ENCODE measurements around the gene CWF19L2. TPM values are rescaled to one million over a fixed set of nuclear protein-coding genes. Genes with fewer than 3 reads are reported as not detected.
"Not testable (repeated sequence)": the region's sequence is repeated elsewhere in the genome, so short reads cannot be mapped to it uniquely, and the experiment has no call there.

Gene CWF19L2
- total and polyA plus RNA-seq, 2 of the 8 experiments (the other 6 are each of a cell fraction or from before 2014, with no cell fraction given) = 2.2 to 16.6 TPM

GRCh38 chr11:107466275-107466866, 8.7 kb upstream of the CWF19L2 start:
- H3K23me2 ChIP-seq (ENCODE audit: low read depth, low read length); H2BK20ac ChIP-seq (ENCODE audit: low read length); H2BK12ac ChIP-seq (ENCODE audit: low read depth, low read length); H3K14ac ChIP-seq (ENCODE audit: insufficient read length); H4K8ac ChIP-seq (ENCODE audit: extremely low read depth, insufficient read depth, low read length); H4K20me1 ChIP-seq (replicated peaks in 1 of 2; ENCODE audit: control insufficient read depth in 1 of 2, insufficient read depth in 2 of 2, low read length in 2 of 2); H3K4ac ChIP-seq (replicated peaks; ENCODE audit: insufficient read length, low read depth, low read length); H2AK5ac ChIP-seq (ENCODE audit: low read depth, low read length); H3K18ac ChIP-seq (ENCODE audit: extremely low read depth, low read length); H2BK120ac ChIP-seq (replicated peaks; ENCODE audit: low read depth, low read length); H3K9ac ChIP-seq (replicated peaks in 1 of 4; ENCODE audit: extremely low read depth in 1 of 4, low read depth in 3 of 4, low read length in 3 of 4); H3K9me3 ChIP-seq (ENCODE audit: insufficient read depth in 2 of 2, low read depth in 1 of 2, low read length in 1 of 2); H4K5ac ChIP-seq (ENCODE audit: insufficient read length, low read depth, low read length); DNase-seq (ENCODE audit: low read depth in 1 of 2, low spot score in 2 of 2); H3K4me1 ChIP-seq (replicated peaks in 1 of 4; ENCODE audit: control insufficient read depth in 3 of 4, insufficient read depth in 4 of 4, low read length in 3 of 4); H3K4me3 ChIP-seq (ENCODE audit: extremely low read depth in 1 of 4, insufficient read depth in 2 of 4, low read depth in 3 of 4, low read length in 4 of 4); H3K23ac ChIP-seq (ENCODE audit: insufficient read length); H4K91ac ChIP-seq (replicated peaks; ENCODE audit: insufficient read length, low read length); H2AFZ ChIP-seq (ENCODE audit: low read length); H2BK15ac ChIP-seq (ENCODE audit: low read length); H3K4me2 ChIP-seq (ENCODE audit: insufficient read depth in 1 of 2, low read depth in 2 of 2, low read length in 2 of 2); H3K27ac ChIP-seq (ENCODE audit: low read depth, low read length); H3K27me3 ChIP-seq (replicated peaks in 1 of 4; ENCODE audit: control insufficient read depth in 3 of 4, extremely low read depth in 1 of 4, insufficient read depth in 3 of 4, low read length in 3 of 4); H3K36me3 ChIP-seq (ENCODE audit: control insufficient read depth in 2 of 4, insufficient read depth in 4 of 4, low read length in 3 of 4); H3K56ac ChIP-seq (replicated peaks; ENCODE audit: insufficient read length, low read depth, low read length); CTCF ChIA-PET (ENCODE audit: partially characterized antibody); H3K79me1 ChIP-seq (ENCODE audit: low read depth, low read length); FAIRE-seq; H3K79me2 ChIP-seq (ENCODE audit: control insufficient read depth in 1 of 2, insufficient read depth in 2 of 2, low read length in 2 of 2); H2BK5ac ChIP-seq (ENCODE audit: low read depth, low read length): not testable (repeated sequence)
- POLR2A ChIA-PET (ENCODE audit: partially characterized antibody) = interaction anchor here (1.5 kb wide), 1 partner anchor 9 kb away, joined by 5 read pairs; the partner anchor contains the start of gene CWF19L2
- 77% methylated on average over 10 of the region's 10 CpGs; no CpG with 5 or more reads in 1 of the 2 experiments for WGBS, 2 experiments (ENCODE audit: extremely low coverage in 1 of 2, insufficient coverage in 1 of 2, insufficient read length in 1 of 2, insufficient replicate concordance in 2 of 2, low coverage in 1 of 2, low lambda C conversion rate in 2 of 2, missing lambda C conversion rate in 1 of 2)
